D721Med (cell line): ENCODE data around the gene MYO1G.

Experiments used
- DNase-seq: peaks from one replicate; pipeline ENCODE4 v3.0.0; 2011; ENCODE audit warnings: low spot score; ENCODE audit not compliant: insufficient read length
- FAIRE-seq: peaks from 2 replicates; lab custom pipeline; 2011; peaks lifted over from hg19 to GRCh38; lab: Jason Lieb, UNC
- CTCF ChIP-seq: IDR thresholded peaks from 2 replicates; pipeline ENCODE4 v1.5.1; 2012; ENCODE audit warnings: mild to moderate bottlenecking, control low read depth; ENCODE audit not compliant: insufficient read depth; ENCODE audit errors: missing control alignments

The MYO1G gene

GRCh38 chr7:45007106-45007505 lies 28.3 kb upstream of the MYO1G start:
- FAIRE-seq (no peak), DNase-seq (no peak)
- no peak for TF ChIP-seq CTCF

- FAIRE-seq = no peak
- TF ChIP-seq CTCF = no peak
- no peak for DNase-seq
These were observed 25.0 kb upstream of the MYO1G start for GRCh38 chr7:45003789-45004188.

- DNase-seq (no peak), FAIRE-seq (no peak)
- TF ChIP-seq CTCF = no peak
These were observed 23.0 kb upstream of the MYO1G start for GRCh38 chr7:45001826-45002225.

- no peak for FAIRE-seq
- DNase-seq = no peak
- TF ChIP-seq CTCF = no peak
These were observed 22.4 kb upstream of the MYO1G start for GRCh38 chr7:45001138-45001694.

- DNase-seq = no peak
- no peak for FAIRE-seq
- TF ChIP-seq CTCF = no peak
These were observed 21.5 kb upstream of the MYO1G start, which contains the start of gene CCM2 for GRCh38 chr7:45000093-45001032. Gene CCM2 (plus strand): TSS chr7:45000201. CDS start chr7:45000334, 133 bp downstream.

DNA sequence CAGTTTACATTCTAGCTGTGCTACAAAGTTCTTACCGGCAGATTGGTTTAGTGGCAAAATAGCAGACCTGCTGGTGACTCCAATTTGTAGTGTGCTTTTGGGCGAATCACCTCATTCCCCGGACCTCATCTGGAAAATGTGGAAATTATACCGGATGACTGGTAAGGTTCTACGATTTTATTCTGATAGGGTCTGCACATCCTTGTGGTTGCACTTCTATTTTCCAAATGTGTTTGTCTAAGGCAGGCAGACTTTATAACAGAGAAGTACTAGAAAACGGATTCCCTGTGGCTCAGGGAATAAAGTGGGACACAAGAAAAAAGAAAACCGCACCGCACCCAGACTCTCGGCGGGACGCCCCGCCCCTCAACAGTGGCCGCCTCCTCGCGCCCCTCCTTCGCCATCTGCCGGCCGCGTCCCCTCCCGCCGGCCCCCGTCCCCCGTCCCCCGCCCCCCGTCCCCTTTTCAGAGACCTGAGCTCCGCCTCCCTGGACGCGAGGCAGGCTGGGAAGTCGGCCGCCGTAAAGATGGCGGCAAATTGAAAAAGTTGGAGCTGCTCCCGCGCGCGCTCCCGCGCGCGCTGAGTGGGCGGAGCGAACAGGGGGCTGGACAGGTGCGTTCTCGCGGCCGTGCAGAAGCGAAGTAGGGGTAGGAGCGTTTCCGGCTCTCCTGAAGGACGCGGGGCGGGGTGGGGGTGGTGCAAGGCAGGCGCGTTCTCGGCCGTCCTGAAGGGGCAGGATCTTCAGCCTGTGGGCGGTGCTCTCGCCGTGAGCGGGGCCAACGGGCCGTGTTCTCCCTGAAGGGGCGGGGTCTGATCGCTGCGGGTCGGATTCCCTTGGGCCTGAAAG lies 20.7 kb upstream of the MYO1G start:
- DNase-seq = peak; percentile 64
- TF ChIP-seq CTCF = no peak
- no peak for FAIRE-seq
